H9 (cell line): ENCODE results near the gene FST. TPM values are rescaled to one million over a fixed set of nuclear protein-coding genes. Genes with fewer than 3 reads are reported as not detected.

Source experiments
- DNase-seq: peaks from one replicate; pipeline ENCODE4 v3.0.0-alpha.2; 2017
- H2AFZ ChIP-seq: one replicate; pipeline ENCODE4 v1.6.1; 2013; ENCODE audit warnings: mild to moderate bottlenecking, low read length, control low read depth, moderate library complexity
- H2AK5ac ChIP-seq: 2 replicates; pipeline ENCODE4 v1.6.1; 2013; ENCODE audit warnings: low read length, control low read depth, mixed read lengths; ENCODE audit not compliant: insufficient read length
- H2BK120ac ChIP-seq: one replicate; pipeline ENCODE4 v1.6.1; 2013; ENCODE audit warnings: low read depth, mild to moderate bottlenecking, low read length, control low read depth, inconsistent platforms; ENCODE audit not compliant: poor library complexity, severe bottlenecking
- H2BK12ac ChIP-seq: 2 replicates; pipeline ENCODE4 v1.6.1; 2013; ENCODE audit warnings: low read length, control low read depth, mixed read lengths, low read depth; ENCODE audit not compliant: insufficient read length
- H2BK15ac ChIP-seq: 2 replicates; pipeline ENCODE4 v1.6.1; 2013; ENCODE audit warnings: low read depth, low read length, control low read depth
- H2BK20ac ChIP-seq: one replicate; pipeline ENCODE4 v1.6.1; 2013; ENCODE audit warnings: low read depth, mild to moderate bottlenecking, low read length, control low read depth, inconsistent platforms; ENCODE audit not compliant: poor library complexity, severe bottlenecking
- H2BK5ac ChIP-seq: 2 replicates; pipeline ENCODE4 v1.6.1; 2013; ENCODE audit warnings: low read length, control low read depth, mixed read lengths; ENCODE audit not compliant: insufficient read length
- H3K14ac ChIP-seq: 2 replicates; pipeline ENCODE4 v1.6.1; 2013; ENCODE audit warnings: low read length, control low read depth; ENCODE audit not compliant: insufficient read depth
- H3K18ac ChIP-seq: 2 replicates; pipeline ENCODE4 v1.6.1; 2013; ENCODE audit warnings: low read depth, mild to moderate bottlenecking, mixed read lengths, low read length, control low read depth; ENCODE audit not compliant: insufficient read length
- H3K23ac ChIP-seq: 2 replicates; pipeline ENCODE4 v1.6.1; 2013; ENCODE audit warnings: low read length, control low read depth, mixed read lengths, low read depth; ENCODE audit not compliant: insufficient read length
- H3K23me2 ChIP-seq: 2 replicates; pipeline ENCODE4 v1.6.1; 2013; ENCODE audit warnings: low read depth, mild to moderate bottlenecking, mixed read lengths, low read length, control low read depth; ENCODE audit not compliant: insufficient read length, poor library complexity, severe bottlenecking
- H3K27ac ChIP-seq: 2 replicates; pipeline ENCODE4 v1.5.1; 2013; ENCODE audit warnings: low read length, control low read depth, mixed read lengths, low read depth; ENCODE audit not compliant: insufficient read length
- H3K27me3 ChIP-seq: 2 replicates; pipeline ENCODE4 v1.6.1; 2013; ENCODE audit warnings: low read length, control low read depth, inconsistent platforms; ENCODE audit not compliant: insufficient read depth
- H3K4ac ChIP-seq: 2 replicates; pipeline ENCODE4 v1.6.1; 2013; ENCODE audit warnings: low read depth, mild to moderate bottlenecking, control low read depth, inconsistent platforms, low read length, moderate library complexity
- H3K4me1 ChIP-seq: 2 replicates; pipeline ENCODE4 v1.6.1; 2013; ENCODE audit warnings: low read length, control low read depth, inconsistent platforms; ENCODE audit not compliant: insufficient read depth
- H3K4me2 ChIP-seq: 2 replicates; pipeline ENCODE4 v1.6.1; 2013; ENCODE audit warnings: low read length, control low read depth, mixed read lengths; ENCODE audit not compliant: insufficient read length, insufficient read depth
- H3K56ac ChIP-seq: 2 replicates; pipeline ENCODE4 v1.6.1; 2013; ENCODE audit warnings: low read depth, mild to moderate bottlenecking, mixed read lengths, low read length, control low read depth; ENCODE audit not compliant: insufficient read length
- H3K79me1 ChIP-seq: 2 replicates; pipeline ENCODE4 v1.6.1; 2013; ENCODE audit warnings: low read depth, mild to moderate bottlenecking, moderate library complexity, low read length, control low read depth, inconsistent platforms; ENCODE audit not compliant: insufficient read depth, poor library complexity, severe bottlenecking
- H3K79me2 ChIP-seq: 2 replicates; pipeline ENCODE4 v1.6.1; 2013; ENCODE audit warnings: low read length, control low read depth, inconsistent platforms; ENCODE audit not compliant: insufficient read depth
- H3K9ac ChIP-seq: 2 replicates; pipeline ENCODE4 v1.6.1; 2013; ENCODE audit warnings: low read length, control low read depth, mixed read lengths; ENCODE audit not compliant: insufficient read length; ENCODE audit errors: extremely low read depth
- H3K9me3 ChIP-seq: one replicate; pipeline ENCODE4 v1.6.1; 2013; ENCODE audit warnings: low read depth, low read length, inconsistent platforms; ENCODE audit not compliant: control insufficient read depth
- H3T11ph ChIP-seq: one replicate; pipeline ENCODE4 v1.6.1; 2013; ENCODE audit warnings: mild to moderate bottlenecking, low read length, control low read depth, inconsistent platforms
- H4K20me1 ChIP-seq: one replicate; pipeline ENCODE4 v1.6.1; 2013; ENCODE audit not compliant: control insufficient read depth, insufficient read length, insufficient read depth
- H4K5ac ChIP-seq: 2 replicates; pipeline ENCODE4 v1.6.1; 2013; ENCODE audit warnings: low read depth, mild to moderate bottlenecking, mixed read lengths, low read length, control low read depth; ENCODE audit not compliant: insufficient read length
- H4K8ac ChIP-seq: replicated peaks from 2 replicates; pipeline ENCODE4 v1.6.1; 2013; ENCODE audit warnings: low read length, control low read depth, mixed read lengths, low read depth; ENCODE audit not compliant: insufficient read length
- H4K91ac ChIP-seq: 2 replicates; pipeline ENCODE4 v1.6.1; 2013; ENCODE audit warnings: low read depth, mild to moderate bottlenecking, moderate library complexity, mixed read lengths, low read length, control low read depth; ENCODE audit not compliant: insufficient read length
- H3K27ac Mint-ChIP-seq, 3 experiments: 2 replicates in 2 of 3; 3 replicates in 1 of 3; pipeline ENCODE4 v1.8.0; 2020 to 2021; ENCODE audit warnings: mixed read lengths in 3 of 3, mild to moderate bottlenecking in 1 of 3, moderate library complexity in 1 of 3
- H3K27me3 Mint-ChIP-seq: 2 replicates; pipeline ENCODE4 v1.8.0; 2021; ENCODE audit warnings: low read depth, mild to moderate bottlenecking, moderate library complexity, mixed read lengths
- H3K36me3 Mint-ChIP-seq, 3 experiments: 2 replicates in 2 of 3; 3 replicates in 1 of 3; pipeline ENCODE4 v1.8.0; 2020 to 2021; ENCODE audit warnings: low read depth in 3 of 3, mixed read lengths in 3 of 3; ENCODE audit not compliant: insufficient read depth in 1 of 3
- H3K4me1 Mint-ChIP-seq, 2 experiments: 2 replicates each; pipeline ENCODE4 v1.8.0; 2020; ENCODE audit warnings: mixed read lengths in 2 of 2
- H3K4me3 Mint-ChIP-seq, 2 experiments: 2 replicates in 1 of 2; 3 replicates in 1 of 2; pipeline ENCODE4 v1.8.0; 2020 to 2021; ENCODE audit warnings: mild to moderate bottlenecking in 2 of 2, mixed read lengths in 2 of 2, moderate library complexity in 1 of 2
- H3K9me3 Mint-ChIP-seq, 2 experiments: 2 replicates in 1 of 2; 3 replicates in 1 of 2; pipeline ENCODE4 v1.8.0; 2020; ENCODE audit warnings: mild to moderate bottlenecking in 2 of 2, mixed read lengths in 2 of 2, moderate library complexity in 1 of 2
- CTCF ChIP-seq: fragments of 200-600 bp; sonication (generic); conservative IDR thresholded peaks from 3 replicates; pipeline ENCODE4 v1.8.0; 2021; ENCODE audit warnings: antibody characterized with exemption, mild to moderate bottlenecking
- WGBS: extraction: QIAGEN DNeasy Blood & Tissue Kit; methylation state at CpG from one replicate; pipeline ENCODE4 v1.1.7; 2013; ENCODE audit warnings: missing lambda C conversion rate, low lambda C conversion rate, mixed read lengths; ENCODE audit not compliant: insufficient read length; ENCODE audit errors: extremely low coverage; 5-methylcytosine and 5-hydroxymethylcytosine counted together
- total RNA-seq: library from RNA; stranded (reverse); gene quantifications from 2 replicates; pipeline ENCODE4 v1.2.1, GENCODE V29; 2021

The FST gene
- total RNA-seq, 1 experiment from 2014 or later: 111 TPM

GRCh38 chr5:53488195-53488722 lies 7.8 kb downstream of the FST start:
- Histone ChIP-seq H4K20me1 (no peaks in the 10 kb centered on the region), H3K4me1 (peaks cover 3% of the 10 kb centered on the region; the same call in 1 of the 2 replicates), H2AFZ (no peak overlapping the region), H3K23me2 (no peaks in the 10 kb centered on the region), H2BK12ac (no peak overlapping the region), H3K9me3 (no peaks in the 10 kb centered on the region), H2AK5ac (no peak overlapping the region), H2BK15ac (no peak overlapping the region), H3T11ph (no peak overlapping the region), H3K4ac (no peak overlapping the region), H3K18ac (no peak overlapping the region), H2BK120ac (no peak overlapping the region), H4K91ac (no peak overlapping the region), H3K4me2 (no peak overlapping the region), H2BK20ac (no peak overlapping the region), H2BK5ac (no peak overlapping the region), H3K56ac (no peak overlapping the region), H4K5ac (no peak overlapping the region), H3K79me2 (0 out of 2 replicates have a peak, but pooled peaks cover 2% of the 10 kb centered on the region), H3K27ac (no peak overlapping the region), H3K27me3 (no peaks in the 10 kb centered on the region), H3K23ac (no peak overlapping the region), H4K8ac (no peak overlapping the region), H3K79me1 (no peaks in the 10 kb centered on the region), H3K9ac (no peak overlapping the region), H3K14ac (no peak overlapping the region)
- peaks cover 9 to 22% of the 10 kb centered on the region in 2 experiments for H3K4me1 Mint-ChIP-seq
- H3K9me3 Mint-ChIP-seq: no peaks in the 10 kb centered on the region; a peak in 1 of 5 replicates
- no peak overlapping the region for H3K4me3 Mint-ChIP-seq
- peaks cover 16 to 41% (median 30%) of the 10 kb centered on the region in 3 experiments; a peak in 6 of 7 replicates for H3K36me3 Mint-ChIP-seq
- H3K27ac Mint-ChIP-seq: peak overlapping the region in 1 of 3 experiments; percentile 74; a peak in 1 of 7 replicates
- TF ChIP-seq CTCF: no peak
- DNase-seq: no peak
- WGBS: no CpG with 5 or more reads among the region's 8 CpGs
- H3K27me3 Mint-ChIP-seq: no peaks in the 10 kb centered on the region
